GM23338 (cell line): ENCODE measurements around the gene NCAPG. TPM values are rescaled to one million over a fixed set of nuclear protein-coding genes. Genes with fewer than 3 reads are reported as not detected.
A peak's percentile ranks its signal among the peaks of the same experiment; 100 is the strongest.

ENCODE experiments used
- ATAC-seq: fragments of 200-7000 bp; cut with Tn5 transposase; 3 replicates; pipeline ENCODE4 v1.9.1; 2020
- DNase-seq: peaks from one replicate; pipeline ENCODE4 v3.0.0-alpha.2; 2015; ENCODE audit warnings: low spot score
- H2AFZ ChIP-seq: fragments of 200-600 bp; sonication (generic); 2 replicates; pipeline ENCODE4 v1.8.0; 2016; ENCODE audit warnings: antibody characterized with exemption, mild to moderate bottlenecking, moderate library complexity
- H3F3A ChIP-seq: fragments of 200-600 bp; sonication (generic); replicated peaks from 2 replicates; pipeline ENCODE4 v1.8.0; 2017; ENCODE audit warnings: antibody characterized with exemption, mixed run types, low read depth
- H3K27ac ChIP-seq: fragments of 200-600 bp; sonication (generic); 2 replicates; pipeline ENCODE4 v1.6.1; 2016; ENCODE audit warnings: low read depth
- H3K27me3 ChIP-seq: fragments of 200-600 bp; sonication (generic); 2 replicates; pipeline ENCODE4 v1.8.0; 2016; ENCODE audit warnings: mild to moderate bottlenecking, mixed run types, moderate library complexity; ENCODE audit not compliant: insufficient read depth
- H3K36me3 ChIP-seq: fragments of 200-600 bp; sonication (generic); 2 replicates; pipeline ENCODE4 v1.8.0; 2016; ENCODE audit warnings: mild to moderate bottlenecking; ENCODE audit not compliant: insufficient read depth
- H3K4me1 ChIP-seq: fragments of 200-600 bp; sonication (generic); 2 replicates; pipeline ENCODE4 v1.8.0; 2016; ENCODE audit warnings: mild to moderate bottlenecking, moderate library complexity; ENCODE audit not compliant: insufficient read depth
- H3K4me2 ChIP-seq: fragments of 200-600 bp; sonication (generic); 2 replicates; pipeline ENCODE4 v1.7.1; 2017; ENCODE audit warnings: mixed run types
- H3K4me3 ChIP-seq: fragments of 200-600 bp; sonication (generic); 2 replicates; pipeline ENCODE4 v1.6.1; 2016; ENCODE audit warnings: mixed run types
- H3K79me2 ChIP-seq: fragments of 200-600 bp; sonication (generic); replicated peaks from 2 replicates; pipeline ENCODE4 v1.8.0; 2017; ENCODE audit warnings: mild to moderate bottlenecking; ENCODE audit not compliant: insufficient read depth
- H3K9me2 ChIP-seq: fragments of 200-600 bp; sonication (generic); 2 replicates; pipeline ENCODE4 v1.8.0; 2017; ENCODE audit not compliant: insufficient read depth
- H4K20me1 ChIP-seq: fragments of 200-600 bp; sonication (generic); replicated peaks from 2 replicates; pipeline ENCODE4 v1.8.0; 2017; ENCODE audit warnings: mild to moderate bottlenecking; ENCODE audit not compliant: insufficient read depth
- H3K27ac Mint-ChIP-seq: 2 replicates; pipeline ENCODE4 v1.8.0; 2020; ENCODE audit warnings: inconsistent platforms, mild to moderate bottlenecking, moderate library complexity, mixed read lengths
- H3K27me3 Mint-ChIP-seq: 3 replicates; pipeline ENCODE4 v1.8.0; 2022; ENCODE audit warnings: low read depth, mild to moderate bottlenecking, moderate library complexity, mixed read lengths, inconsistent platforms; ENCODE audit not compliant: insufficient read depth, poor library complexity
- H3K36me3 Mint-ChIP-seq: 3 replicates; pipeline ENCODE4 v1.8.0; 2021; ENCODE audit warnings: low read depth, mild to moderate bottlenecking, inconsistent platforms, moderate library complexity, mixed read lengths
- H3K4me1 Mint-ChIP-seq: 3 replicates; pipeline ENCODE4 v1.8.0; 2020; ENCODE audit warnings: mild to moderate bottlenecking, inconsistent platforms, mixed read lengths
- H3K4me3 Mint-ChIP-seq: 3 replicates; pipeline ENCODE4 v1.8.0; 2021; ENCODE audit warnings: moderate library complexity, mild to moderate bottlenecking, inconsistent platforms, mixed read lengths
- H3K9me3 Mint-ChIP-seq: 3 replicates; pipeline ENCODE4 v1.8.0; 2020; ENCODE audit warnings: moderate library complexity, mild to moderate bottlenecking, inconsistent platforms, mixed read lengths
- CTCF ChIP-seq, 2 experiments: fragments of 200-600 bp in 1 of 2; sonication (generic) in 1 of 2; conservative IDR thresholded peaks; 2 replicates each; pipeline versions ENCODE4 v1.5.1 to v1.6.1; 2016 to 2017; ENCODE audit warnings: antibody characterized with exemption in 2 of 2, low read depth in 2 of 2, mild to moderate bottlenecking in 2 of 2, moderate library complexity in 1 of 2
- POLR2AphosphoS5 ChIP-seq: IDR thresholded peaks from 2 replicates; pipeline ENCODE4 v1.6.1; 2016; ENCODE audit warnings: antibody characterized with exemption, low read depth
- REST ChIP-seq: IDR thresholded peaks from one replicate; pipeline ENCODE4 v1.6.1; 2018; ENCODE audit warnings: antibody characterized with exemption; ENCODE audit not compliant: unreplicated experiment
- ZNF331 ChIP-seq: fragments of 250-450 bp; sonication (Bioruptor Pico); IDR thresholded peaks from 2 replicates; pipeline ENCODE4 v1.5.0; 2020; ENCODE audit warnings: low read depth, mild to moderate bottlenecking, moderate library complexity
- polyA plus RNA-seq: library from polyadenylated mRNA; unstranded; fragments of >200 nt; fragmentation: Nextera tagmentation; extraction: Ambion mirVana; gene quantifications from 2 replicates; pipeline ENCODE4 v1.2.1, GENCODE V29; 2016
- total RNA-seq: library from RNA; depleted of rRNA; stranded (reverse); fragments of >200 nt; shearing (Covaris generic); gene quantifications from 2 replicates; pipeline ENCODE4 v1.2.3, GENCODE V29; 2014

The NCAPG gene
- total and polyA plus RNA-seq, 2 experiments from 2014 or later, result 24.4 to 45.8 TPM

DNA sequence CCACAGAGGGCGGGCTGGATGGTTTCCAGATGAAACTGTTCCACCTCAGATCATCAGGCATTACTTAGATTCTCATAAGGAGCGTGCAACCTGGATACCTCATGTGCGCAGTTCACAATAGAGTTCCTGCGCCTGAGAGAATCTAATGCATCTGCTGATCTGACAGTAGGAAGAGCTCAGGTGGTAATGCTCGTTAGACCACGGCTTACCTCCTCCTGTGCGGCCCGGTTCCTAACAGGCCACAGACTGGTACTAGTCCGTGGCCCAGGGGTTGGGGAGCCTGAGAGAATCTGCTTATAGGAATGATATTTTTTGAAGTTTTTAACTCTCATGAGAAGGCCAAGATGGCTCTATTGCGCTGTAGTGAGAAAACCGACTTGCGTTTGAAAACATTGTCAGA lies 5.4 kb downstream of the NCAPG start (continued):
- no peak for TF ChIP-seq REST
- TF ChIP-seq ZNF331, result no peak

GRCh38 chr4:17817027-17817426 lies 6.2 kb downstream of the NCAPG start:
- no peak overlapping the region for H2AFZ ChIP-seq
- Mint-ChIP-seq H3K9me3 (no peaks in the 10 kb centered on the region), H3K36me3 (peaks cover 60% of the 10 kb centered on the region)

More at GRCh38 chr4:17817027-17817426, 6.2 kb downstream of the NCAPG start:
- Histone ChIP-seq H3K27ac (no peak overlapping the region), H3K9me2 (no peaks in the 10 kb centered on the region), H3K79me2 (peaks cover 68% of the 10 kb centered on the region), H3K4me3 (no peak overlapping the region), H3K4me2 (no peak overlapping the region), H3K4me1 (peaks cover 6% of the 10 kb centered on the region; the same call in 1 of the 2 replicates), H4K20me1 (no peaks in the 10 kb centered on the region; the same call in none of the 2 replicates), H3F3A (no peaks in the 10 kb centered on the region), H3K27me3 (no peaks in the 10 kb centered on the region), H3K36me3 (peaks cover 19% of the 10 kb centered on the region; the same call in 1 of the 2 replicates)
- Mint-ChIP-seq H3K4me1 (peaks cover 9% of the 10 kb centered on the region), H3K27ac (no peak overlapping the region), H3K27me3 (no peaks in the 10 kb centered on the region), H3K4me3 (no peak overlapping the region)
- peak; percentile 32; the same call in 1 of the 3 replicates for ATAC-seq
- peak; percentile 55 to 59 for TF ChIP-seq CTCF (conservative IDR thresholded peaks at IDR 0.05; ENCODE audit: low read depth in 2 of 2)
- TF ChIP-seq POLR2AphosphoS5, result no peak
- peak; percentile 70 for DNase-seq
